Astrocyte (in vitro differentiated cells and primary cell): ENCODE data around the gene FAM120B.

Source experiments
- EZH2 ChIP-seq: IDR thresholded peaks from 2 replicates; pipeline ENCODE4 v1.6.1; 2012; ENCODE audit warnings: mild to moderate bottlenecking, low read length, inconsistent platforms; ENCODE audit not compliant: insufficient read depth
- TF ChIP-seq, protein P1 (sequence below): IDR thresholded peaks from 2 replicates; pipeline ENCODE4 v1.5.1; 2011; ENCODE audit warnings: low read depth, mild to moderate bottlenecking, inconsistent platforms, low read length, moderate library complexity; ENCODE audit not compliant: insufficient read depth

DNA sequence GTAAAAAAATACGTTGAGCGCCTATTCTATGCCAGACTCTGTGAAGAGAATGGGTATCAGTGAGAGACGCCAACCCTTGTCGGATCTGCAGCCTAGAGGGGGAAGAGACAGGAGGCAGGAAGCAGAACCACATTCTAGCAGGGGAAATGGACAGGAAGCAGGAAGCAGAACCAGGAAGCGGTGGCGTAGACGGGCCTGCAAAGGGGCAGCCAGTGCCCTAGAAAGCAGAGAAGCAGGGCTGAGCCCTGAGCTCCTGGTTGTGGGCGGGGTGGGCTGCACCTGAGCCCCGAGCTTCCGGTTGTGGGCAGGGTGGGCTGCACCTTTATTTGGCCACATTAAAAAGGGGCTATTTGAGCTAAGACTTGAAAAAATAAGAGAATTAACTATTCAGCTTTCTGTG lies 71.9 kb downstream of the FAM120B start:
- TF ChIP-seq EZH2: no peak
- TF ChIP-seq, protein P1, sequence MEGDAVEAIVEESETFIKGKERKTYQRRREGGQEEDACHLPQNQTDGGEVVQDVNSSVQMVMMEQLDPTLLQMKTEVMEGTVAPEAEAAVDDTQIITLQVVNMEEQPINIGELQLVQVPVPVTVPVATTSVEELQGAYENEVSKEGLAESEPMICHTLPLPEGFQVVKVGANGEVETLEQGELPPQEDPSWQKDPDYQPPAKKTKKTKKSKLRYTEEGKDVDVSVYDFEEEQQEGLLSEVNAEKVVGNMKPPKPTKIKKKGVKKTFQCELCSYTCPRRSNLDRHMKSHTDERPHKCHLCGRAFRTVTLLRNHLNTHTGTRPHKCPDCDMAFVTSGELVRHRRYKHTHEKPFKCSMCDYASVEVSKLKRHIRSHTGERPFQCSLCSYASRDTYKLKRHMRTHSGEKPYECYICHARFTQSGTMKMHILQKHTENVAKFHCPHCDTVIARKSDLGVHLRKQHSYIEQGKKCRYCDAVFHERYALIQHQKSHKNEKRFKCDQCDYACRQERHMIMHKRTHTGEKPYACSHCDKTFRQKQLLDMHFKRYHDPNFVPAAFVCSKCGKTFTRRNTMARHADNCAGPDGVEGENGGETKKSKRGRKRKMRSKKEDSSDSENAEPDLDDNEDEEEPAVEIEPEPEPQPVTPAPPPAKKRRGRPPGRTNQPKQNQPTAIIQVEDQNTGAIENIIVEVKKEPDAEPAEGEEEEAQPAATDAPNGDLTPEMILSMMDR: no peak
